HG02884 (cell line): ENCODE data around the gene HDAC4.
"Not testable (repeated sequence)": the region's sequence is repeated elsewhere in the genome, so short reads cannot be mapped to it uniquely, and the experiment has no call there.

Experiments
- ATAC-seq: cut with Tn5 transposase; IDR thresholded peaks from one replicate; pipeline ENCODE4 v1.9.1; 2021; ENCODE audit warnings: mild to moderate bottlenecking, moderate library complexity; ENCODE audit not compliant: unreplicated experiment

HDAC4 gene

GRCh38 chr2:239081622-239082021 lies 319.2 kb downstream of the HDAC4 start:
- no peak for ATAC-seq

- no peak for ATAC-seq
Observed at GRCh38 chr2:239081046-239081445, 319.8 kb downstream of the HDAC4 start.

- ATAC-seq: no peak
Observed at GRCh38 chr2:239079671-239080294, 321.0 kb downstream of the HDAC4 start.

GRCh38 chr2:239078128-239078924 lies 322.5 kb downstream of the HDAC4 start:
- ATAC-seq: no peak

GRCh38 chr2:239077260-239077659 lies 323.6 kb downstream of the HDAC4 start:
- ATAC-seq: no peak

GRCh38 chr2:239075918-239076758 lies 324.7 kb downstream of the HDAC4 start:
- ATAC-seq: no peak

GRCh38 chr2:239073745-239074530 lies 326.9 kb downstream of the HDAC4 start:
- ATAC-seq: no peak

GRCh38 chr2:239073270-239073669 lies 327.6 kb downstream of the HDAC4 start:
- no peak for ATAC-seq

- ATAC-seq: no peak
Observed at GRCh38 chr2:239072786-239073185, 328.0 kb downstream of the HDAC4 start.

GRCh38 chr2:239070466-239070865 lies 330.4 kb downstream of the HDAC4 start:
- no peak for ATAC-seq

GRCh38 chr2:239069362-239070333 lies 331.2 kb downstream of the HDAC4 start:
- ATAC-seq: not testable (repeated sequence)

GRCh38 chr2:239068411-239068810 lies 332.4 kb downstream of the HDAC4 start:
- ATAC-seq: no peak

- ATAC-seq: no peak
Observed at GRCh38 chr2:239067196-239067865, 333.5 kb downstream of the HDAC4 start.

- no peak for ATAC-seq
Observed at GRCh38 chr2:239066597-239066996, 334.2 kb downstream of the HDAC4 start.

- ATAC-seq: no peak
Observed at GRCh38 chr2:239065962-239066361, 334.9 kb downstream of the HDAC4 start.

GRCh38 chr2:239065537-239065936 lies 335.3 kb downstream of the HDAC4 start:
- no peak for ATAC-seq

- no peak for ATAC-seq
Observed at GRCh38 chr2:239064891-239065290, 335.9 kb downstream of the HDAC4 start.

GRCh38 chr2:239064253-239064652 lies 336.6 kb downstream of the HDAC4 start:
- ATAC-seq: no peak

GRCh38 chr2:239062743-239063142 lies 338.1 kb downstream of the HDAC4 start:
- no peak for ATAC-seq
